Type B pancreatic cell (in vitro differentiated cells): ENCODE measurements around the gene CSRNP2. TPM values are rescaled to one million over a fixed set of nuclear protein-coding genes. Genes with fewer than 3 reads are reported as not detected.

Experiments used
- DNase-seq: peaks from one replicate; pipeline ENCODE4 v3.0.0; 2021; ENCODE audit warnings: mixed read lengths; ENCODE audit not compliant: unreplicated experiment; ENCODE audit errors: extremely low spot score
- H3K27ac Mint-ChIP-seq: 2 replicates; pipeline ENCODE4 v1.8.0; 2021; ENCODE audit warnings: mild to moderate bottlenecking, mixed read lengths
- H3K27me3 Mint-ChIP-seq: 2 replicates; pipeline ENCODE4 v1.8.0; 2021; ENCODE audit warnings: mixed read lengths
- H3K36me3 Mint-ChIP-seq: 2 replicates; pipeline ENCODE4 v1.8.0; 2021; ENCODE audit warnings: mixed read lengths
- H3K4me1 Mint-ChIP-seq: one replicate; pipeline ENCODE4 v1.8.0; 2021; ENCODE audit warnings: mixed read lengths; ENCODE audit not compliant: unreplicated experiment
- H3K4me3 Mint-ChIP-seq: 2 replicates; pipeline ENCODE4 v1.8.0; 2021; ENCODE audit warnings: mild to moderate bottlenecking, mixed read lengths
- H3K9me3 Mint-ChIP-seq: 2 replicates; pipeline ENCODE4 v1.8.0; 2021; ENCODE audit warnings: mixed read lengths
- total RNA-seq: library from RNA; stranded (reverse); gene quantifications from 2 replicates; pipeline ENCODE4 v1.2.1, GENCODE V29; 2021; ENCODE audit warnings: low replicate concordance
- TF ChIP-seq, protein P1 (sequence below): fragments of 200-600 bp; sonication (generic); conservative IDR thresholded peaks from 2 replicates; pipeline ENCODE4 v1.5.0; 2021; ENCODE audit warnings: antibody characterized with exemption, mild to moderate bottlenecking

The CSRNP2 gene
- total RNA-seq, 1 donor from 2014 or later: 55.5 TPM

- H3K27ac Mint-ChIP-seq: no peak overlapping the region
These were observed 31.6 kb downstream of the CSRNP2 start for GRCh38 chr12:51051787-51052186.

DNA sequence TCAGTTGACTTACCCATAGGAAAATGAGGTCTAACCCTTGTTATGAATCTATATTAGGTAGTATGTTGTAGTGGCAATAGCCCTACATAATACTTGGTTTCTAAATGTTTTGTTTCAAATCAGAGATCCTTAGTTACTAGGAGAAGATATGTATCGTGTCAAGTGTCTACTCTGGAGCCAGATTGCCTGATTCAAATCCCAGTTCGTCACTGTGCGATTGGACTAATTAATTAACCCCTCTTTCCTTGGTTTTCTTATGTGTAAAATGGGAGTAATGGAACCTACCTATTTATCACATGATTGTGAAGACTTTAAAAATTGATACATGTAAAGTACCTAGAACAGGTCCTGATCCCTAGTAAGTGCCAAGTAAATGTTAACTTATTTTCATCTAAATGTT is 33.9 kb downstream of the CSRNP2 start:
- Mint-ChIP-seq H3K4me1 (peaks cover 17% of the 10 kb centered on the region), H3K27ac (peak overlapping the region; percentile 91), H3K4me3 (peak overlapping the region; percentile 99), H3K27me3 (no peaks in the 10 kb centered on the region), H3K9me3 (no peaks in the 10 kb centered on the region), H3K36me3 (peaks cover 9% of the 10 kb centered on the region)
- no peak for DNase-seq
- TF ChIP-seq, protein P1, sequence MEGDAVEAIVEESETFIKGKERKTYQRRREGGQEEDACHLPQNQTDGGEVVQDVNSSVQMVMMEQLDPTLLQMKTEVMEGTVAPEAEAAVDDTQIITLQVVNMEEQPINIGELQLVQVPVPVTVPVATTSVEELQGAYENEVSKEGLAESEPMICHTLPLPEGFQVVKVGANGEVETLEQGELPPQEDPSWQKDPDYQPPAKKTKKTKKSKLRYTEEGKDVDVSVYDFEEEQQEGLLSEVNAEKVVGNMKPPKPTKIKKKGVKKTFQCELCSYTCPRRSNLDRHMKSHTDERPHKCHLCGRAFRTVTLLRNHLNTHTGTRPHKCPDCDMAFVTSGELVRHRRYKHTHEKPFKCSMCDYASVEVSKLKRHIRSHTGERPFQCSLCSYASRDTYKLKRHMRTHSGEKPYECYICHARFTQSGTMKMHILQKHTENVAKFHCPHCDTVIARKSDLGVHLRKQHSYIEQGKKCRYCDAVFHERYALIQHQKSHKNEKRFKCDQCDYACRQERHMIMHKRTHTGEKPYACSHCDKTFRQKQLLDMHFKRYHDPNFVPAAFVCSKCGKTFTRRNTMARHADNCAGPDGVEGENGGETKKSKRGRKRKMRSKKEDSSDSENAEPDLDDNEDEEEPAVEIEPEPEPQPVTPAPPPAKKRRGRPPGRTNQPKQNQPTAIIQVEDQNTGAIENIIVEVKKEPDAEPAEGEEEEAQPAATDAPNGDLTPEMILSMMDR: no peak

More at GRCh38 chr12:51051787-51052186, 31.6 kb downstream of the CSRNP2 start:
- H3K4me1 Mint-ChIP-seq: peaks cover 17% of the 10 kb centered on the region
- H3K9me3 Mint-ChIP-seq: no peaks in the 10 kb centered on the region
- TF ChIP-seq, protein P1: no peak
- no peak for DNase-seq
- H3K36me3 Mint-ChIP-seq: peaks cover 17% of the 10 kb centered on the region
- no peaks in the 10 kb centered on the region for H3K27me3 Mint-ChIP-seq
- H3K4me3 Mint-ChIP-seq: no peak overlapping the region

DNA sequence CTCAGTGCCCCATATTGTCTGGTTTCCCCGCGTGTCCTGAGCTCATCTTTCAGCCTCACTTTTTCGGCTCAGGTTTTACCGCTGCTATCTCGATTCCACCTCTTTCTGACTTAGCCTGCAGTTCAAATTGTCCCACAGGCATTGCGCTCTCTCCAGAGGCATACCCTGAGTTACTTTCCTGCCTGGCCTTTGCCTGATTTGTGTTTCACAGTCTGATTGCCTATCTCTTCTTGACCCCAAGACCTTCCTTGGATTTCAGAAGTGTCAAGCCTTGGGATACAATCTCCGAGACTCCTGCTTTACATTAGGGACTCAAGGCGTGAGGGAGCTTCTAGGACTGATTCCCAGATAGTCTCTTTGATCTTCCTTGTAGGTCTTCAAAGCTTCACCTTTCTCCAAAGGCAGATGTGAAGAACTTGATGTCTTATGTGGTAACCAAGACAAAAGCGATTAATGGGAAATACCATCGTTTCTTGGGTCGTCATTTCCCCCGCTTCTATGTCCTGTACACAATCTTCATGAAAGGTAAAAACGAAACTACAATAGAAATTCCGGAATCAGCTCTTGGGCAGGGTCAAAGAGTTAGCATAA is 34.6 kb downstream of the CSRNP2 start:
- no peak for DNase-seq
- H3K36me3 Mint-ChIP-seq: peaks cover 9% of the 10 kb centered on the region
- no peaks in the 10 kb centered on the region for H3K27me3 Mint-ChIP-seq
- H3K9me3 Mint-ChIP-seq: no peaks in the 10 kb centered on the region
- H3K27ac Mint-ChIP-seq: peak overlapping the region; percentile 91
- H3K4me1 Mint-ChIP-seq: peaks cover 17% of the 10 kb centered on the region
- H3K4me3 Mint-ChIP-seq: peak overlapping the region; percentile 99
- TF ChIP-seq, protein P1: no peak

- DNase-seq: peak; percentile 93
- H3K27ac Mint-ChIP-seq: peak within 1 kb of the TSS; percentile 91
- peak within 1 kb of the TSS; percentile 99 for H3K4me3 Mint-ChIP-seq
- H3K4me1 Mint-ChIP-seq: peaks cover 17% of the 10 kb centered on the region
- H3K36me3 Mint-ChIP-seq: peaks cover 9% of the 10 kb centered on the region
- no peaks in the 10 kb centered on the region for H3K27me3 Mint-ChIP-seq
- no peaks in the 10 kb centered on the region for H3K9me3 Mint-ChIP-seq
- TF ChIP-seq, protein P1: peak; percentile 96
These were observed 35.5 kb downstream of the CSRNP2 start, which contains the start of gene LETMD1 for GRCh38 chr12:51047655-51048540. Gene LETMD1, plus strand, starts transcription at chr12:51048327. Its CDS starts 30 bp downstream, at chr12:51048357.

DNA sequence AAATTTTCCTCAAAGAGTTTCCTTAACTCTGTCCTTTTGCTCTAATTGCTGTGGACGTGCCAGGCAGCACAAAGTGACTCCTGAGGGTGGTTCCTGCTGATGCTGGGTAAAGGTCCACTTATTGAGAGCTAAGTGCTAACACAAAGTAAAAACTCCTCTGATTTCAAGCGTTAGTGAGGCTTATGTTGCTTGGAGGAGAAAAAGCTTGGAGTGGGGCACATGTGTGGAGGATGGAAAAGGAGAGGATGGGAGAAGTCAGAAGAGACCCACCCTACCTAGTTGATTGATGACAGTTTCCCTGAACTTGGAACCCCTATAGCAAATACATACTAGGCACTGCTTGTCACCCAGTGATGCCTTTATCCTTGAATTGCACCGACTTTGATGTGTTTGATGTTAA is 47.1 kb downstream of the CSRNP2 start:
- Mint-ChIP-seq H3K36me3 (no peaks in the 10 kb centered on the region), H3K4me3 (no peak overlapping the region), H3K27me3 (no peaks in the 10 kb centered on the region), H3K27ac (no peak overlapping the region), H3K4me1 (no peaks in the 10 kb centered on the region), H3K9me3 (no peaks in the 10 kb centered on the region)
- TF ChIP-seq, protein P1: no peak
- DNase-seq: no peak
